ENCODE results near the gene ANKS1B. TPM values are rescaled to one million over a fixed set of nuclear protein-coding genes. Genes with fewer than 3 reads are reported as not detected.
"Not testable (repeated sequence)": the region's sequence is repeated elsewhere in the genome, so short reads cannot be mapped to it uniquely, and the experiment has no call there.

Gene ANKS1B
- total RNA-seq, 1 experiment from 2014 or later: 5.6 TPM

DNA sequence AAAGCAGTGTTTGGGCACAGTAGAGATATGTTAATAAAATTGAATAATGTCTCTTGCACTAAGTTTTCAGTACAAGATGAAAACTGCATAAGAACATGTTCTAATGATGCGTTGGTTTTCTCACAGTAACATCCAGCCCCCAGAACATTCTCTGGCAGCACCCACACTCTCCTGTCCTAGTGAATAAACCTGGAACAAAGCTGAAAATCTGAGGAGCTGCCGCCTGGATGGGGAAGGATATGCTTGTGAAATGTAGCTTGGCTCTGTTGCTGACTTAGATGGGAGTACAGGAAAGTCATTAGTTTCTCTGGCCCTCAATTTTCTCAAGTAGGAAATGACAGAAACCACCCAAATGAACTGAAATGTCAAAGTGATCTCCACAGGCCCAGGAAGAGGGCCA is 1015.8 kb downstream of the ANKS1B start:
- DNase-seq (ENCODE audit: low read depth): no peak
- in situ Hi-C loops (cut with HindIII; ENCODE audit: low pct_unique_long_range_greater_than_20kb, low sequenced_read_pairs): no loop called here

GRCh38 chr12:98957135-98957534 is 1027.6 kb downstream of the ANKS1B start:
- not testable (repeated sequence) for DNase-seq (ENCODE audit: low read depth)

DNA sequence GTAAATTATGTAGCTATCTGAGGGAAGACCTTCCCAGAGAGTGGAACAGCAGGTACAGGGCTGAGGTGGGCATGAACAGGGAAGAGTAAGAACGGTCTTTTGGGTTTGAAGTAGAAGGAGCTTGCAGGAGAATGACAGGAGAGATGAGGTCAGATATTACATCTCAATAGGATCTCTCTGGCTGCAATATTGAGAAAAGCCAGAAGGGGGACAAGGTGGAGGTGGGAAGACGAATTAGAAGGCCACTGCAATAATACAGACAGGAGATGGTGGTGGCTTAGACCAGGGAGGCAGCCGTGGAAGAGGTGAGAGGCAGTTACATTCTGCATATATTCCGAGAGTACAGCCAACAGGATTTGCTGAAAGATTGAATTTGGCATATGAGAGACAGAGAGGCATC is 1029.5 kb downstream of the ANKS1B start:
- DNase-seq (ENCODE audit: low read depth): no peak
- in situ Hi-C loops (cut with HindIII; ENCODE audit: low pct_unique_long_range_greater_than_20kb, low sequenced_read_pairs): no loop called here

More at GRCh38 chr12:98957135-98957534, 1027.6 kb downstream of the ANKS1B start:
- in situ Hi-C loops (cut with HindIII; ENCODE audit: low pct_unique_long_range_greater_than_20kb, low sequenced_read_pairs): not testable (repeated sequence)

- no peak for DNase-seq (ENCODE audit: low read depth)
- in situ Hi-C loops (cut with HindIII; ENCODE audit: low pct_unique_long_range_greater_than_20kb, low sequenced_read_pairs): no loop called here
These were observed 1030.2 kb downstream of the ANKS1B start for GRCh38 chr12:98954506-98954905.

GRCh38 chr12:98951406-98951805 is 1033.3 kb downstream of the ANKS1B start:
- DNase-seq (ENCODE audit: low read depth): no peak
- in situ Hi-C loops (cut with HindIII; ENCODE audit: low pct_unique_long_range_greater_than_20kb, low sequenced_read_pairs): no loop called here

- DNase-seq (ENCODE audit: low read depth): no peak
- in situ Hi-C loops (cut with HindIII; ENCODE audit: low pct_unique_long_range_greater_than_20kb, low sequenced_read_pairs): no loop called here
These were observed 1036.3 kb downstream of the ANKS1B start for GRCh38 chr12:98948343-98948949.

- no peak for DNase-seq (ENCODE audit: low read depth)
- in situ Hi-C loops (cut with HindIII; ENCODE audit: low pct_unique_long_range_greater_than_20kb, low sequenced_read_pairs): no loop called here
These were observed 1038.9 kb downstream of the ANKS1B start for GRCh38 chr12:98945864-98946263.

GRCh38 chr12:98939926-98940325 is 1044.8 kb downstream of the ANKS1B start:
- in situ Hi-C loops (cut with HindIII; ENCODE audit: low pct_unique_long_range_greater_than_20kb, low sequenced_read_pairs): no loop called here
- DNase-seq (ENCODE audit: low read depth): no peak

DNA sequence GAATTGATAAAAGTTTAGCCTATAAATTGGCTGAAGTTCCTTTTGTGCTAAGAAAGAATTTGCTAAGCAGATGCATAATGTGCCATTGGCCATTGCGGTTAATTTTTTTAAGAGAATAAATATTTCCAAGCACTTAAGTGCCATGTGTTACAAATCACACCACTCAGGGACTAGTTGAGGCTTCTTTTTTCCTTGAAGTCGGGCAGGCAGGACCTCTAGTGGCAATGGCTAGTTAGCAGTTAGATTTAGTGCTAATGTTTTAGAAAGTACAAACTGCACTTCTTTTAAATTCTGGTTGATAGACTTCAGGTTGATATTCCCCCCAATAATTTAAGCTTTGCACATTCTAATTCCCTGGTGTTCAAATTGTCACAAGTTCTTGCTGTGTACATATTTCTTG is 1045.4 kb downstream of the ANKS1B start:
- DNase-seq (ENCODE audit: low read depth): no peak
- in situ Hi-C loops (cut with HindIII; ENCODE audit: low pct_unique_long_range_greater_than_20kb, low sequenced_read_pairs): no loop called here

DNA sequence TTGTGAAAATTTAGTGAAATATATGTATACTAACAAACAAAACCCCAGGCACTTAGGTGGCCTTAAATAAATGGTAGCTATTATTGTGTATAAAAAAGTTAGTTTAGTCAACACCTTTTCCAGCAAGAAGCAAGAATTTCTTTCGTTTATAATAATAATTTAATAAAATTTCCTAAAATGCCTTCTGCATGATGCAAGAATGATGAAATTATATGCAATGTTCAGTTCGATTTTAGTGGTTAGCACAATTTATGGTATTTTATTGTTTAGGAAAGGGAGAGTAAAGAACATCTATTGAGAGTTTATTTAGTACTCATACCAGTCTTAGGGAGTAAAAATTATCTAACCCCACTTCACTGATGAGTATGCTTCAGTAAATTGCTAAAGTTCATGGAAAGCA is 1048.9 kb downstream of the ANKS1B start:
- in situ Hi-C loops (cut with HindIII; ENCODE audit: low pct_unique_long_range_greater_than_20kb, low sequenced_read_pairs): no loop called here
- no peak for DNase-seq (ENCODE audit: low read depth)

- in situ Hi-C loops (cut with HindIII; ENCODE audit: low pct_unique_long_range_greater_than_20kb, low sequenced_read_pairs): no loop called here
- no peak for DNase-seq (ENCODE audit: low read depth)
These were observed 1061.9 kb downstream of the ANKS1B start for GRCh38 chr12:98922871-98923270.

GRCh38 chr12:98918176-98918863 is 1066.4 kb downstream of the ANKS1B start:
- DNase-seq (ENCODE audit: low read depth): no peak
- in situ Hi-C loops (cut with HindIII; ENCODE audit: low pct_unique_long_range_greater_than_20kb, low sequenced_read_pairs): no loop called here

- in situ Hi-C loops (cut with HindIII; ENCODE audit: low pct_unique_long_range_greater_than_20kb, low sequenced_read_pairs): no loop called here
- no peak for DNase-seq (ENCODE audit: low read depth)
These were observed 1068.6 kb downstream of the ANKS1B start for GRCh38 chr12:98916106-98916505.

GRCh38 chr12:98912401-98912974 is 1072.2 kb downstream of the ANKS1B start:
- in situ Hi-C loops (cut with HindIII; ENCODE audit: low pct_unique_long_range_greater_than_20kb, low sequenced_read_pairs): no loop called here
- no peak for DNase-seq (ENCODE audit: low read depth)

DNA sequence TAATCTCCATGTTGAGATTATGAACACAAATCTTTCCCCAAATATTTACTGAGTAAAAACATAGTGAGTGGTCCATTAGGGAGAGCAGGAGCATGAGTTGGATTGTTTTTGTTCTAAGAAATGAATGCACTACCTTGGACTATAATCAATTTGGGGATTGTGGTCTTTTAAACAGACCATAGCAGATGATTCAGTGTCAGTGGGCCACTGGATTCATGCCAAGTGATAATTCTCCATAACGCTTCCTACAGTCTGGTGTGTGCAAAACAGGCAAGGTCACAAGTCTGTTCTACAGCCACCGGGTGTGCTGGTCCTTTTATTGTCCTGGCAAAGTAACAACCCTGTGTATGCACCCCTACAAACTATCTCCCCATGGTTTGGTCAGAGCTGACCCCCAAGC is 1073.3 kb downstream of the ANKS1B start:
- in situ Hi-C loops (cut with HindIII; ENCODE audit: low pct_unique_long_range_greater_than_20kb, low sequenced_read_pairs): no loop called here
- DNase-seq (ENCODE audit: low read depth): no peak

GRCh38 chr12:98909746-98910145 is 1075.0 kb downstream of the ANKS1B start:
- in situ Hi-C loops (cut with HindIII; ENCODE audit: low pct_unique_long_range_greater_than_20kb, low sequenced_read_pairs): no loop called here
- DNase-seq (ENCODE audit: low read depth): no peak

- DNase-seq (ENCODE audit: low read depth): no peak
- in situ Hi-C loops (cut with HindIII; ENCODE audit: low pct_unique_long_range_greater_than_20kb, low sequenced_read_pairs): no loop called here
These were observed 1075.9 kb downstream of the ANKS1B start for GRCh38 chr12:98908866-98909265.

GRCh38 chr12:98903875-98904274 is 1080.9 kb downstream of the ANKS1B start:
- in situ Hi-C loops (cut with HindIII; ENCODE audit: low pct_unique_long_range_greater_than_20kb, low sequenced_read_pairs): no loop called here
- DNase-seq (ENCODE audit: low read depth): no peak

- DNase-seq (ENCODE audit: low read depth): no peak
- in situ Hi-C loops (cut with HindIII; ENCODE audit: low pct_unique_long_range_greater_than_20kb, low sequenced_read_pairs): no loop called here
These were observed 1083.5 kb downstream of the ANKS1B start for GRCh38 chr12:98901189-98901588.

GRCh38 chr12:98896938-98897337 is 1087.8 kb downstream of the ANKS1B start:
- in situ Hi-C loops (cut with HindIII; ENCODE audit: low pct_unique_long_range_greater_than_20kb, low sequenced_read_pairs): no loop called here
- no peak for DNase-seq (ENCODE audit: low read depth)

All from Caki2 (cell line).